Activated T-cell treated with anti-CD3 and anti-CD28 coated beads, Interleukin-2, amount 50 U/mL, for 4 hours (primary cell): ENCODE data around the gene HAUS2. TPM values are rescaled to one million over a fixed set of nuclear protein-coding genes. Genes with fewer than 3 reads are reported as not detected.

Experiments
- ATAC-seq, 2 donors: fragments of 200-7000 bp; cut with Tn5 transposase; one replicate each; pipeline ENCODE4 v1.10.0; 2021
- DNase-seq: peaks from one replicate; pipeline ENCODE4 v3.0.0-alpha.2; 2020
- H3K27me3 Mint-ChIP-seq: one replicate; pipeline ENCODE4 v1.8.0; 2021; ENCODE audit warnings: low read depth, mixed read lengths
- H3K36me3 Mint-ChIP-seq: one replicate; pipeline ENCODE4 v1.8.0; 2022; ENCODE audit warnings: mixed read lengths; ENCODE audit not compliant: insufficient read depth
- H3K4me1 Mint-ChIP-seq: one replicate; pipeline ENCODE4 v1.8.0; 2021; ENCODE audit warnings: low read depth, mixed read lengths
- H3K4me3 Mint-ChIP-seq: one replicate; pipeline ENCODE4 v1.8.0; 2021; ENCODE audit warnings: mild to moderate bottlenecking, moderate library complexity, mixed read lengths
- H3K9me3 Mint-ChIP-seq: one replicate; pipeline ENCODE4 v1.8.0; 2021; ENCODE audit warnings: mixed read lengths
- total RNA-seq, 3 donors: library from RNA; stranded (reverse); gene quantifications; one replicate each; pipeline ENCODE4 v1.2.1, GENCODE V29; 2021

Gene HAUS2
- 10 to 100 TPM; 41.6 to 48.8 (median 44.4) TPM for total RNA-seq

GRCh38 chr15:42548249-42549031 lies at the start of gene HAUS2, which contains the start of gene LRRC57:
TSS of gene HAUS2 (plus strand) at chr15:42548838. CDS start at chr15:42548873, 35 bp downstream.
TSS of gene LRRC57 (minus strand) at chr15:42548793. CDS start at chr15:42548434, 359 bp downstream.
- peaks cover 6% of the 10 kb centered on the region for H3K36me3 Mint-ChIP-seq
- peaks cover 50% of the 10 kb centered on the region for H3K4me1 Mint-ChIP-seq
- peak; percentile 94 for ATAC-seq
- peak within 1 kb of the TSS; percentile 95 for H3K4me3 Mint-ChIP-seq
- H3K27me3 Mint-ChIP-seq: no peaks in the 10 kb centered on the region
- H3K9me3 Mint-ChIP-seq: no peaks in the 10 kb centered on the region
- peak; percentile 87 for DNase-seq

- peaks cover 1% of the 10 kb centered on the region for H3K36me3 Mint-ChIP-seq
- no peak for ATAC-seq
- H3K9me3 Mint-ChIP-seq: no peaks in the 10 kb centered on the region
- H3K27me3 Mint-ChIP-seq: no peaks in the 10 kb centered on the region
- H3K4me1 Mint-ChIP-seq: peaks cover 49% of the 10 kb centered on the region
- no peak overlapping the region for H3K4me3 Mint-ChIP-seq
- no peak for DNase-seq
These were observed 48.6 kb upstream of the HAUS2 start for GRCh38 chr15:42499858-42500609.

GRCh38 chr15:42502477-42502876 lies 46.2 kb upstream of the HAUS2 start:
- no peaks in the 10 kb centered on the region for H3K27me3 Mint-ChIP-seq
- H3K4me3 Mint-ChIP-seq: no peak overlapping the region
- peaks cover 31% of the 10 kb centered on the region for H3K4me1 Mint-ChIP-seq
- ATAC-seq (no peak), DNase-seq (no peak)
- H3K36me3 Mint-ChIP-seq: peaks cover 1% of the 10 kb centered on the region
- H3K9me3 Mint-ChIP-seq: no peaks in the 10 kb centered on the region

- H3K36me3 Mint-ChIP-seq: peaks cover 2% of the 10 kb centered on the region
- DNase-seq (no peak), ATAC-seq (no peak)
- no peaks in the 10 kb centered on the region for H3K27me3 Mint-ChIP-seq
- no peaks in the 10 kb centered on the region for H3K9me3 Mint-ChIP-seq
- peaks cover 22% of the 10 kb centered on the region for H3K4me1 Mint-ChIP-seq
- no peak overlapping the region for H3K4me3 Mint-ChIP-seq
These were observed 44.8 kb upstream of the HAUS2 start for GRCh38 chr15:42503825-42504224.

- H3K27me3 Mint-ChIP-seq: no peaks in the 10 kb centered on the region
- H3K36me3 Mint-ChIP-seq: peaks cover 4% of the 10 kb centered on the region
- no peak for ATAC-seq
- H3K4me1 Mint-ChIP-seq: peaks cover 17% of the 10 kb centered on the region
- no peak for DNase-seq
- H3K4me3 Mint-ChIP-seq: no peak overlapping the region
- H3K9me3 Mint-ChIP-seq: no peaks in the 10 kb centered on the region
These were observed 44.0 kb upstream of the HAUS2 start for GRCh38 chr15:42504631-42505030.

GRCh38 chr15:42507514-42507913 lies 41.1 kb upstream of the HAUS2 start:
- Mint-ChIP-seq H3K4me3 (no peak overlapping the region), H3K4me1 (peaks cover 2% of the 10 kb centered on the region), H3K27me3 (no peaks in the 10 kb centered on the region), H3K36me3 (peaks cover 6% of the 10 kb centered on the region), H3K9me3 (no peaks in the 10 kb centered on the region)
- ATAC-seq (no peak), DNase-seq (no peak)

- DNase-seq (no peak), ATAC-seq (no peak)
- H3K4me3 Mint-ChIP-seq: no peak overlapping the region
- H3K9me3 Mint-ChIP-seq: no peaks in the 10 kb centered on the region
- peaks cover 6% of the 10 kb centered on the region for H3K36me3 Mint-ChIP-seq
- H3K27me3 Mint-ChIP-seq: no peaks in the 10 kb centered on the region
- H3K4me1 Mint-ChIP-seq: peaks cover 2% of the 10 kb centered on the region
These were observed 40.4 kb upstream of the HAUS2 start for GRCh38 chr15:42508263-42508690.

GRCh38 chr15:42510258-42511006 lies 38.2 kb upstream of the HAUS2 start:
- H3K4me3 Mint-ChIP-seq: no peak overlapping the region
- DNase-seq: no peak
- H3K4me1 Mint-ChIP-seq: peaks cover 2% of the 10 kb centered on the region
- ATAC-seq: no peak
- peaks cover 16% of the 10 kb centered on the region for H3K36me3 Mint-ChIP-seq
- H3K9me3 Mint-ChIP-seq: no peaks in the 10 kb centered on the region
- H3K27me3 Mint-ChIP-seq: no peaks in the 10 kb centered on the region

- Mint-ChIP-seq H3K27me3 (no peaks in the 10 kb centered on the region), H3K4me1 (peaks cover 2% of the 10 kb centered on the region), H3K36me3 (peaks cover 21% of the 10 kb centered on the region), H3K9me3 (no peaks in the 10 kb centered on the region), H3K4me3 (no peak overlapping the region)
- ATAC-seq (no peak), DNase-seq (no peak)
These were observed 37.6 kb upstream of the HAUS2 start for GRCh38 chr15:42511007-42511391.

- Mint-ChIP-seq H3K27me3 (no peaks in the 10 kb centered on the region), H3K4me3 (no peak overlapping the region), H3K4me1 (no peaks in the 10 kb centered on the region), H3K36me3 (peaks cover 10% of the 10 kb centered on the region), H3K9me3 (no peaks in the 10 kb centered on the region)
- DNase-seq (no peak), ATAC-seq (no peak)
These were observed 25.3 kb upstream of the HAUS2 start for GRCh38 chr15:42523331-42523730.

GRCh38 chr15:42528970-42529369 lies 19.7 kb upstream of the HAUS2 start:
- DNase-seq (no peak), ATAC-seq (no peak)
- Mint-ChIP-seq H3K27me3 (no peaks in the 10 kb centered on the region), H3K4me1 (no peaks in the 10 kb centered on the region), H3K9me3 (no peaks in the 10 kb centered on the region), H3K4me3 (no peak overlapping the region), H3K36me3 (peaks cover 13% of the 10 kb centered on the region)

GRCh38 chr15:42533246-42533645 lies 15.4 kb upstream of the HAUS2 start:
- Mint-ChIP-seq H3K4me1 (no peaks in the 10 kb centered on the region), H3K36me3 (peaks cover 15% of the 10 kb centered on the region)

GRCh38 chr15:42544853-42545629 lies 3.6 kb upstream of the HAUS2 start:
- no peak for DNase-seq
- peaks cover 9% of the 10 kb centered on the region for H3K36me3 Mint-ChIP-seq
- H3K9me3 Mint-ChIP-seq: no peaks in the 10 kb centered on the region
- no peak overlapping the region for H3K4me3 Mint-ChIP-seq
- H3K4me1 Mint-ChIP-seq: peaks cover 38% of the 10 kb centered on the region
- ATAC-seq: no peak
- H3K27me3 Mint-ChIP-seq: no peaks in the 10 kb centered on the region

More at GRCh38 chr15:42533246-42533645, 15.4 kb upstream of the HAUS2 start:
- Mint-ChIP-seq H3K9me3 (no peaks in the 10 kb centered on the region), H3K4me3 (no peak overlapping the region), H3K27me3 (no peaks in the 10 kb centered on the region)
- DNase-seq (no peak), ATAC-seq (no peak)

GRCh38 chr15:42547918-42548248 lies 755 bp upstream of the HAUS2 start:
- Mint-ChIP-seq H3K4me3 (peak overlapping the region; percentile 95), H3K4me1 (peaks cover 49% of the 10 kb centered on the region), H3K27me3 (no peaks in the 10 kb centered on the region), H3K36me3 (peaks cover 6% of the 10 kb centered on the region), H3K9me3 (no peaks in the 10 kb centered on the region)
- DNase-seq: no peak
- ATAC-seq: no peak
